Jurkat, Clone E6-1 (cell line): Measurements from ENCODE around the gene NMNAT2.

Experiments
- DNase-seq: peaks from one replicate; pipeline ENCODE4 v3.0.0-alpha.2; 2011; ENCODE audit warnings: low read depth, low spot score
- H3K4me3 ChIP-seq: 2 replicates; pipeline ENCODE4 v1.5.1; 2011; ENCODE audit warnings: mild to moderate bottlenecking, low read length, control low read depth, moderate library complexity

Gene NMNAT2

GRCh38 chr1:183370399-183371058, 47.7 kb downstream of the NMNAT2 start:
- DNase-seq, result no peak
- H3K4me3 ChIP-seq, result no peak overlapping the region

- H3K4me3 ChIP-seq, result no peak overlapping the region
- DNase-seq, result no peak
Measured at GRCh38 chr1:183368213-183369108, 49.7 kb downstream of the NMNAT2 start.

GRCh38 chr1:183366116-183366515, 52.1 kb downstream of the NMNAT2 start:
- no peak for DNase-seq
- no peak overlapping the region for H3K4me3 ChIP-seq

- DNase-seq, result no peak
- H3K4me3 ChIP-seq, result no peak overlapping the region
Measured at GRCh38 chr1:183365676-183366075, 52.5 kb downstream of the NMNAT2 start.

GRCh38 chr1:183365093-183365492, 53.1 kb downstream of the NMNAT2 start:
- no peak overlapping the region for H3K4me3 ChIP-seq
- no peak for DNase-seq

GRCh38 chr1:183363972-183364371, 54.2 kb downstream of the NMNAT2 start:
- H3K4me3 ChIP-seq, result no peak overlapping the region
- no peak for DNase-seq

- no peak for DNase-seq
- H3K4me3 ChIP-seq, result no peak overlapping the region
Measured at GRCh38 chr1:183361081-183361480, 57.1 kb downstream of the NMNAT2 start.

- DNase-seq, result no peak
- H3K4me3 ChIP-seq, result no peak overlapping the region
Measured at GRCh38 chr1:183360473-183360872, 57.7 kb downstream of the NMNAT2 start.

GRCh38 chr1:183356534-183357182, 61.5 kb downstream of the NMNAT2 start:
- no peak overlapping the region for H3K4me3 ChIP-seq
- DNase-seq, result no peak

GRCh38 chr1:183355797-183356196, 62.4 kb downstream of the NMNAT2 start:
- no peak for DNase-seq
- no peak overlapping the region for H3K4me3 ChIP-seq

- no peak overlapping the region for H3K4me3 ChIP-seq
- no peak for DNase-seq
Measured at GRCh38 chr1:183355181-183355580, 63.0 kb downstream of the NMNAT2 start.

- DNase-seq, result no peak
- no peak overlapping the region for H3K4me3 ChIP-seq
Measured at GRCh38 chr1:183353597-183353996, 64.6 kb downstream of the NMNAT2 start.

GRCh38 chr1:183349201-183349711, 68.9 kb downstream of the NMNAT2 start:
- no peak for DNase-seq

GRCh38 chr1:183346276-183346732, 71.9 kb downstream of the NMNAT2 start:
- DNase-seq, result no peak

More at GRCh38 chr1:183349201-183349711, 68.9 kb downstream of the NMNAT2 start:
- H3K4me3 ChIP-seq, result no peak overlapping the region

GRCh38 chr1:183339556-183340167, 78.5 kb downstream of the NMNAT2 start:
- H3K4me3 ChIP-seq, result no peak overlapping the region
- no peak for DNase-seq

More at GRCh38 chr1:183346276-183346732, 71.9 kb downstream of the NMNAT2 start:
- H3K4me3 ChIP-seq, result no peak overlapping the region

GRCh38 chr1:183331091-183331742, 87.0 kb downstream of the NMNAT2 start:
- no peak overlapping the region for H3K4me3 ChIP-seq
- DNase-seq, result no peak

- DNase-seq, result no peak
- no peak overlapping the region for H3K4me3 ChIP-seq
Measured at GRCh38 chr1:183330335-183330734, 87.8 kb downstream of the NMNAT2 start.

GRCh38 chr1:183328371-183328770, 89.8 kb downstream of the NMNAT2 start:
- no peak overlapping the region for H3K4me3 ChIP-seq
- DNase-seq, result no peak
